IMR-90 (cell line): ENCODE measurements around the gene HES1. TPM values are rescaled to one million over a fixed set of nuclear protein-coding genes. Genes with fewer than 3 reads are reported as not detected.

Source experiments
- ATAC-seq: fragments of 200-7000 bp; cut with Tn5 transposase; 2 replicates; pipeline ENCODE4 v1.9.1; 2020; ENCODE audit warnings: low read depth, mild to moderate bottlenecking, moderate library complexity
- BruUV-seq: library from RNA; stranded (reverse); fragments of 400-500 nt; replicated peaks from 2 replicates; lab custom pipeline; 2021; lab: Mats Ljungman, UMichigan
- CTCF ChIA-PET: fragments of 300-600 bp; formaldehyde crosslinking; extraction: SDS; loops from one replicate; lab custom pipeline; 2021; ENCODE audit warnings: antibody characterized with exemption; lab: Yijun Ruan, JAX
- POLR2A ChIA-PET: fragments of 300-600 bp; sonication (Branson Sonifier 250); formaldehyde crosslinking; loops from one replicate; lab custom pipeline; 2022; ENCODE audit warnings: antibody characterized with exemption; ENCODE audit not compliant: unreplicated experiment; lab: Charles Lee
- DNase-seq: peaks from one replicate; pipeline ENCODE4 v3.0.0; 2013
- H2AFZ ChIP-seq: replicated peaks from 2 replicates; pipeline ENCODE3; 2013; ENCODE audit warnings: low read length, mild to moderate bottlenecking; ENCODE audit not compliant: poor library complexity
- H2AK5ac ChIP-seq: 2 replicates; pipeline ENCODE4 v1.6.1; 2013; ENCODE audit warnings: low read depth, low read length, inconsistent platforms
- H2AK9ac ChIP-seq: replicated peaks from 2 replicates; pipeline ENCODE3; 2013; ENCODE audit warnings: mild to moderate bottlenecking, low read depth, low read length, moderate library complexity; ENCODE audit not compliant: poor library complexity
- H2BK120ac ChIP-seq: 2 replicates; pipeline ENCODE4 v1.6.1; 2013; ENCODE audit warnings: low read depth, low read length, inconsistent platforms
- H2BK15ac ChIP-seq: 3 replicates; pipeline ENCODE4 v1.6.1; 2013; ENCODE audit warnings: low read depth, low read length, inconsistent platforms
- H2BK20ac ChIP-seq: 2 replicates; pipeline ENCODE4 v1.6.1; 2013; ENCODE audit warnings: low read depth, mild to moderate bottlenecking, inconsistent platforms, low read length, moderate library complexity
- H2BK5ac ChIP-seq: 2 replicates; pipeline ENCODE4 v1.6.1; 2013; ENCODE audit warnings: mild to moderate bottlenecking, low read depth, low read length, inconsistent platforms; ENCODE audit not compliant: poor library complexity, severe bottlenecking
- H3K14ac ChIP-seq: replicated peaks from 2 replicates; pipeline ENCODE4 v1.6.1; 2013; ENCODE audit warnings: low read depth, low read length, inconsistent platforms
- H3K18ac ChIP-seq: 2 replicates; pipeline ENCODE4 v1.6.1; 2013; ENCODE audit warnings: low read depth, low read length, control low read depth
- H3K23ac ChIP-seq: 2 replicates; pipeline ENCODE4 v1.6.1; 2013; ENCODE audit warnings: low read depth, low read length, inconsistent platforms
- H3K27ac ChIP-seq: 2 replicates; pipeline ENCODE4 v1.5.1; 2013; ENCODE audit warnings: mild to moderate bottlenecking, control low read depth, low read length; ENCODE audit not compliant: insufficient read depth
- H3K27me3 ChIP-seq: 2 replicates; pipeline ENCODE4 v1.6.1; 2013; ENCODE audit warnings: low read length; ENCODE audit not compliant: control insufficient read depth, insufficient read depth
- H3K36me3 ChIP-seq: 2 replicates; pipeline ENCODE4 v1.6.1; 2013; ENCODE audit warnings: low read length, mixed read lengths; ENCODE audit not compliant: control insufficient read depth, insufficient read depth
- H3K4ac ChIP-seq: 2 replicates; pipeline ENCODE4 v1.6.1; 2013; ENCODE audit warnings: low read depth, low read length, inconsistent platforms
- H3K4me1 ChIP-seq: 2 replicates; pipeline ENCODE4 v1.6.1; 2013; ENCODE audit warnings: low read length, mixed read lengths; ENCODE audit not compliant: control insufficient read depth, insufficient read depth
- H3K4me2 ChIP-seq: 2 replicates; pipeline ENCODE4 v1.6.1; 2013; ENCODE audit warnings: low read depth, mild to moderate bottlenecking, control low read depth, low read length, moderate library complexity
- H3K4me3 ChIP-seq: 2 replicates; pipeline ENCODE4 v1.5.1; 2013; ENCODE audit warnings: low read depth, mild to moderate bottlenecking, control low read depth, low read length, moderate library complexity; ENCODE audit not compliant: insufficient read depth
- H3K56ac ChIP-seq: 2 replicates; pipeline ENCODE4 v1.6.1; 2013; ENCODE audit warnings: low read length, inconsistent platforms; ENCODE audit not compliant: insufficient read depth; ENCODE audit errors: extremely low read depth
- H3K79me1 ChIP-seq, 2 experiments: 2 replicates each; pipeline ENCODE4 v1.6.1; 2013; ENCODE audit warnings: low read length in 2 of 2, inconsistent platforms in 1 of 2, low read depth in 1 of 2
- H3K9ac ChIP-seq: 2 replicates; pipeline ENCODE4 v1.6.1; 2013; ENCODE audit warnings: low read depth, low read length, control low read depth
- H3K9me1 ChIP-seq: 2 replicates; pipeline ENCODE4 v1.6.1; 2013; ENCODE audit warnings: low read length, inconsistent platforms; ENCODE audit not compliant: insufficient read depth
- H3K9me3 ChIP-seq: 2 replicates; pipeline ENCODE4 v1.6.1; 2013; ENCODE audit warnings: low read length; ENCODE audit not compliant: control insufficient read depth, insufficient read depth
- H4K20me1 ChIP-seq: 2 replicates; pipeline ENCODE4 v1.6.1; 2013; ENCODE audit warnings: low read length, inconsistent platforms; ENCODE audit not compliant: insufficient read depth
- H4K5ac ChIP-seq: 2 replicates; pipeline ENCODE4 v1.6.1; 2013; ENCODE audit warnings: mild to moderate bottlenecking, low read depth, low read length, control low read depth
- H4K8ac ChIP-seq, 2 experiments: 2 replicates each; pipeline ENCODE4 v1.6.1; 2013; ENCODE audit warnings: low read depth in 2 of 2, low read length in 2 of 2, control low read depth in 1 of 2, inconsistent platforms in 1 of 2
- H4K91ac ChIP-seq: 2 replicates; pipeline ENCODE4 v1.6.1; 2013; ENCODE audit warnings: low read depth, low read length, inconsistent platforms; ENCODE audit not compliant: insufficient read depth
- BHLHE40 ChIP-seq: fragments of 150-350 bp; IDR thresholded peaks from 2 replicates; pipeline ENCODE4 v1.6.1; 2016; ENCODE audit warnings: mild to moderate bottlenecking, low read depth, low read length
- CEBPB ChIP-seq: IDR thresholded peaks from 2 replicates; pipeline ENCODE4 v1.6.1; 2012; ENCODE audit warnings: low read depth, low read length, improper control_type of control experiment
- CHD1 ChIP-seq: IDR thresholded peaks from 2 replicates; pipeline ENCODE4 v1.6.1; 2012; ENCODE audit warnings: low read depth, low read length, improper control_type of control experiment
- CTCF ChIP-seq: conservative IDR thresholded peaks from 2 replicates; pipeline ENCODE4 v1.5.1; 2012; ENCODE audit warnings: mild to moderate bottlenecking, low read depth, low read length, improper control_type of control experiment
- ELK1 ChIP-seq: fragments of 150-350 bp; IDR thresholded peaks from 2 replicates; pipeline ENCODE4 v1.6.1; 2016; ENCODE audit warnings: low read depth, mild to moderate bottlenecking, low read length, moderate library complexity, borderline replicate concordance
- FOS ChIP-seq: fragments of 150-350 bp; IDR thresholded peaks from 2 replicates; pipeline ENCODE4 v1.6.1; 2016; ENCODE audit warnings: low read depth, low read length
- MAFK ChIP-seq: IDR thresholded peaks from 2 replicates; pipeline ENCODE4 v1.6.1; 2012; ENCODE audit warnings: low read depth, low read length, improper control_type of control experiment
- MAZ ChIP-seq: IDR thresholded peaks from 2 replicates; pipeline ENCODE4 v1.6.1; 2012; ENCODE audit warnings: low read depth, mild to moderate bottlenecking, low read length, improper control_type of control experiment, moderate library complexity, borderline replicate concordance
- MXI1 ChIP-seq: IDR thresholded peaks from 2 replicates; pipeline ENCODE4 v1.6.1; 2012; ENCODE audit warnings: low read depth, mild to moderate bottlenecking, low read length, moderate library complexity, borderline replicate concordance
- NFE2L2 ChIP-seq: fragments of 150-350 bp; IDR thresholded peaks from 2 replicates; pipeline ENCODE4 v1.6.1; 2016; ENCODE audit warnings: low read depth, mild to moderate bottlenecking, low read length
- POLR2A ChIP-seq: IDR thresholded peaks from 2 replicates; pipeline ENCODE4 v1.6.1; 2012; ENCODE audit warnings: mild to moderate bottlenecking, low read depth, low read length
- RAD21 ChIP-seq: IDR thresholded peaks from 2 replicates; pipeline ENCODE4 v1.6.1; 2012; ENCODE audit warnings: low read length, improper control_type of control experiment
- RFX5 ChIP-seq: IDR thresholded peaks from 2 replicates; pipeline ENCODE4 v1.8.0; 2012; ENCODE audit warnings: low read depth, mild to moderate bottlenecking, low read length, moderate library complexity
- SMC3 ChIP-seq: fragments of 150-350 bp; IDR thresholded peaks from 2 replicates; pipeline ENCODE4 v1.6.1; 2016; ENCODE audit warnings: low read depth, mild to moderate bottlenecking, antibody characterized with exemption, low read length, moderate library complexity
- WGBS, 2 experiments: methylation state at CpG; one replicate each; pipeline versions ENCODE4 v1.1.5 to v1.1.7; 2013; ENCODE audit warnings: missing lambda C conversion rate in 2 of 2; ENCODE audit not compliant: insufficient read length in 1 of 2; ENCODE audit errors: extremely low coverage in 2 of 2; 5-methylcytosine and 5-hydroxymethylcytosine counted together
- dilution Hi-C: fragments of 300-500 bp; cut with HindIII; formaldehyde crosslinking; loops from one replicate; pipeline ENCODE4 v1.14.3; 2018; ENCODE audit warnings: low sequenced_read_pairs; ENCODE audit not compliant: unreplicated experiment
- in situ Hi-C: fragments of 300-500 bp; cut with MboI; formaldehyde crosslinking; loops from 3 replicates; pipeline ENCODE4 v1.14.3; 2019; ENCODE audit warnings: low sequenced_read_pairs, inconsistent platforms, mixed read lengths
- intact Hi-C: fragments of 100-400 bp; cut with micrococcal nuclease; formaldehyde crosslinking; loops from 2 replicates; pipeline ENCODE4 v1.10.0; 2022
- polyA plus RNA-seq, 3 experiments: library from polyadenylated mRNA; depleted of rRNA; stranded (reverse); fragments of >200 nt; gene quantifications; 2 replicates each; pipeline ENCODE4 v1.2.3, GENCODE V29; 2012; ENCODE audit warnings: low replicate concordance in 1 of 3
- total RNA-seq: library from RNA; depleted of rRNA; stranded (reverse); fragments of >200 nt; gene quantifications from 2 replicates; pipeline ENCODE4 v1.2.3, GENCODE V29; 2012
- TF ChIP-seq, protein P1 (sequence below): fragments of 150-350 bp; IDR thresholded peaks from 2 replicates; pipeline ENCODE4 v1.6.1; 2017; ENCODE audit warnings: mild to moderate bottlenecking, antibody characterized with exemption, low read length, low read depth

The HES1 gene
- total and polyA plus RNA-seq, 2 of the 4 experiments (the other 2 are of a cell fraction): 3.6 to 6.7 TPM

DNA sequence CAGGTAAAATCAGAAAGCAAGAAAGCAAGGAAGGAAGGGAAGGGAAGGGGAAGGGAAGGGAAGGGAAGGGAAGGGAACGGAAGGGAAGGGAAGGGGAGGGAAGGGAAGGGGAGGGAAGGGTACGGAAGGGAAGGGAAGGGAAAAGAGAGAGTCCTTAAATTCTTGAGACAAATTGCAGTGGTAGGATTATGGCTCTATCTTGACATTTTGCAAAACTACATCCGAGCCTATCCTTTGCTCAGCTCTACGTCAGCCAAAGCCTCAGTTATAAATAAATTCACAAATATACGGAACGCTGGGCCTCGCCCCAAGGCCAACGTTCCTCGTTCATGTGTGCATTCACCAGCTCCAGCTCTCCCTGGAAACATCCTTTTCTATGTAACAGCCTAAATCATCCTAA, 25.5 kb upstream of the HES1 start:
- Histone ChIP-seq H3K27ac (no peak overlapping the region), H3K9ac (no peak overlapping the region), H3K4me3 (no peak overlapping the region), H4K8ac (no peak overlapping the region), H2AK5ac (no peak overlapping the region), H3K9me3 (no peaks in the 10 kb centered on the region), H3K4ac (no peak overlapping the region), H3K27me3 (peaks cover 46% of the 10 kb centered on the region), H3K56ac (no peak overlapping the region; the same call in 1 of the 2 replicates), H4K91ac (no peak overlapping the region), H3K14ac (no peak overlapping the region), H2BK20ac (no peak overlapping the region), H4K20me1 (no peaks in the 10 kb centered on the region), H3K4me2 (no peak overlapping the region), H3K79me1 (no peaks in the 10 kb centered on the region), H3K23ac (no peak overlapping the region), H2BK5ac (no peak overlapping the region), H3K4me1 (no peaks in the 10 kb centered on the region), H2BK15ac (no peak overlapping the region), H3K18ac (no peak overlapping the region), H3K9me1 (no peaks in the 10 kb centered on the region; the same call in 1 of the 2 replicates), H4K5ac (no peak overlapping the region), H3K36me3 (no peaks in the 10 kb centered on the region), H2AK9ac (no peak overlapping the region), H2AFZ (no peak overlapping the region), H2BK120ac (no peak overlapping the region)
- TF ChIP-seq MAFK (no peak), ELK1 (no peak), RAD21 (no peak), RFX5 (no peak), NFE2L2 (no peak), CTCF (no peak), CHD1 (no peak), CEBPB (no peak), BHLHE40 (no peak), FOS (no peak), SMC3 (no peak), MXI1 (no peak), MAZ (no peak), POLR2A (no peak)
- TF ChIP-seq, protein P1, sequence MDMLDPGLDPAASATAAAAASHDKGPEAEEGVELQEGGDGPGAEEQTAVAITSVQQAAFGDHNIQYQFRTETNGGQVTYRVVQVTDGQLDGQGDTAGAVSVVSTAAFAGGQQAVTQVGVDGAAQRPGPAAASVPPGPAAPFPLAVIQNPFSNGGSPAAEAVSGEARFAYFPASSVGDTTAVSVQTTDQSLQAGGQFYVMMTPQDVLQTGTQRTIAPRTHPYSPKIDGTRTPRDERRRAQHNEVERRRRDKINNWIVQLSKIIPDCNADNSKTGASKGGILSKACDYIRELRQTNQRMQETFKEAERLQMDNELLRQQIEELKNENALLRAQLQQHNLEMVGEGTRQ: no peak
- ChIA-PET CTCF (no interaction called here), POLR2A (no interaction called here)
- 78% methylated on average over 6 of the region's 9 CpGs; no CpG with 5 or more reads in 1 of the 2 experiments for WGBS, 2 experiments
- intact Hi-C loops (no loop called here), in situ Hi-C loops (no loop called here), dilution Hi-C loops (no loop called here)
- DNase-seq (no peak), ATAC-seq (no peak)
- BruUV-seq: no TSS peak
